DND-41 (cell line): ENCODE data around the gene TBL1X.
A peak's percentile ranks its signal among the peaks of the same experiment; 100 is the strongest.

Experiments
- ATAC-seq: fragments of 200-7000 bp; cut with Tn5 transposase; 3 replicates; pipeline ENCODE4 v1.9.1; 2021; ENCODE audit warnings: low read depth; ENCODE audit not compliant: insufficient read depth
- DNase-seq: peaks from one replicate; pipeline ENCODE4 v3.0.0-alpha.2; 2020
- H2AFZ ChIP-seq: 2 replicates; pipeline ENCODE4 v1.6.0; 2012; ENCODE audit warnings: low read depth, low read length
- H3K27ac ChIP-seq: 2 replicates; pipeline ENCODE4 v1.5.1; 2012; ENCODE audit warnings: low read length, inconsistent platforms
- H3K27me3 ChIP-seq: fragments of 200-600 bp; sonication (generic); 2 replicates; pipeline ENCODE4 v1.6.0; 2012; ENCODE audit warnings: low read length, mild to moderate bottlenecking, inconsistent platforms; ENCODE audit not compliant: insufficient read depth, poor library complexity
- H3K36me3 ChIP-seq: 2 replicates; pipeline ENCODE4 v1.5.1; 2012; ENCODE audit warnings: low read length, inconsistent platforms; ENCODE audit not compliant: insufficient read depth
- H3K4me1 ChIP-seq: 2 replicates; pipeline ENCODE4 v1.5.1; 2012; ENCODE audit warnings: mild to moderate bottlenecking, low read length; ENCODE audit not compliant: insufficient read depth
- H3K4me2 ChIP-seq: 2 replicates; pipeline ENCODE4 v1.6.0; 2012; ENCODE audit warnings: mild to moderate bottlenecking, moderate library complexity, low read length, inconsistent platforms; ENCODE audit not compliant: insufficient read depth
- H3K4me3 ChIP-seq, 2 experiments: fragments of 200-600 bp in 1 of 2; shearing (Covaris generic) in 1 of 2; 2 replicates each; pipeline ENCODE4 v1.5.1; 2012 to 2016; ENCODE audit warnings: inconsistent platforms in 2 of 2, low read length in 2 of 2, mild to moderate bottlenecking in 2 of 2, low read depth in 1 of 2, moderate library complexity in 1 of 2
- H3K79me2 ChIP-seq: 2 replicates; pipeline ENCODE4 v1.6.0; 2012; ENCODE audit warnings: low read length, inconsistent platforms; ENCODE audit not compliant: insufficient read depth
- H3K9ac ChIP-seq: 2 replicates; pipeline ENCODE4 v1.6.0; 2012; ENCODE audit warnings: low read depth, mild to moderate bottlenecking, inconsistent platforms, low read length, moderate library complexity
- H3K9me3 ChIP-seq: 2 replicates; pipeline ENCODE4 v1.5.1; 2012; ENCODE audit warnings: low read length, moderate library complexity, mild to moderate bottlenecking, inconsistent platforms; ENCODE audit not compliant: insufficient read depth, severe bottlenecking
- H4K20me1 ChIP-seq: 2 replicates; pipeline ENCODE4 v1.6.0; 2012; ENCODE audit warnings: low read length; ENCODE audit not compliant: insufficient read depth
- EZH2 ChIP-seq: IDR thresholded peaks from 3 replicates; pipeline ENCODE4 v1.6.1; 2012; ENCODE audit warnings: borderline replicate concordance, low read depth, mild to moderate bottlenecking, moderate library complexity, low read length, inconsistent platforms; ENCODE audit not compliant: severe bottlenecking
- TF ChIP-seq, protein P1 (sequence below): IDR thresholded peaks from 2 replicates; pipeline ENCODE4 v1.5.1; 2012; ENCODE audit warnings: borderline replicate concordance, low read length, moderate library complexity, mild to moderate bottlenecking; ENCODE audit not compliant: poor library complexity, severe bottlenecking; ENCODE audit errors: extremely low read depth

TBL1X gene

DNA sequence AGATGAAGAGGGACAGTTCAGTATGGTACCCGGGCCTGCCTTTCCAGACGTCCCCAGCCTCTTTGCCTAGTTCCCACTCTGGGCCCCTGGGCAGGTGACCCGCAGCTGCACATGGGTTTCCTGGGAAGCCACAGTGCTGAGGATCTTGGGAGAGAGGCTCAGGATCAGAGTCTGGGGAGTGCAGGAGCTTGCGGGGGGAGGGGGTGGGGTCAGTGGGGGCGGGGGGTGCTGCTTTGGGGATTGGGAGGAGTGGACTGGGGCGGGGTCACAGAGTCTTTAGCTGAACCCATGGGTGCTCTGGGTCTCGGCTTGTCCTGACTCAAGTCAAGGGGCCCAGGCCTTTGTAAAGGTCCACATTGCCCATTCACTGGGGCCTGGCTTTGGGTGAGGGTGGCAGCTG lies 63.6 kb downstream of the TBL1X start:
- Histone ChIP-seq H3K27ac (no peak overlapping the region), H3K4me3 (no peak overlapping the region), H3K36me3 (no peaks in the 10 kb centered on the region), H3K27me3 (no peaks in the 10 kb centered on the region), H4K20me1 (peaks cover under 1% of the 10 kb centered on the region; the same call in 1 of the 2 replicates), H3K4me2 (no peak overlapping the region), H3K4me1 (peaks cover 10% of the 10 kb centered on the region; the same call in 1 of the 2 replicates), H2AFZ (no peak overlapping the region), H3K79me2 (no peaks in the 10 kb centered on the region; the same call in 1 of the 2 replicates), H3K9ac (no peak overlapping the region), H3K9me3 (no peaks in the 10 kb centered on the region)
- no peak for DNase-seq
- TF ChIP-seq EZH2 = no peak
- TF ChIP-seq, protein P1, sequence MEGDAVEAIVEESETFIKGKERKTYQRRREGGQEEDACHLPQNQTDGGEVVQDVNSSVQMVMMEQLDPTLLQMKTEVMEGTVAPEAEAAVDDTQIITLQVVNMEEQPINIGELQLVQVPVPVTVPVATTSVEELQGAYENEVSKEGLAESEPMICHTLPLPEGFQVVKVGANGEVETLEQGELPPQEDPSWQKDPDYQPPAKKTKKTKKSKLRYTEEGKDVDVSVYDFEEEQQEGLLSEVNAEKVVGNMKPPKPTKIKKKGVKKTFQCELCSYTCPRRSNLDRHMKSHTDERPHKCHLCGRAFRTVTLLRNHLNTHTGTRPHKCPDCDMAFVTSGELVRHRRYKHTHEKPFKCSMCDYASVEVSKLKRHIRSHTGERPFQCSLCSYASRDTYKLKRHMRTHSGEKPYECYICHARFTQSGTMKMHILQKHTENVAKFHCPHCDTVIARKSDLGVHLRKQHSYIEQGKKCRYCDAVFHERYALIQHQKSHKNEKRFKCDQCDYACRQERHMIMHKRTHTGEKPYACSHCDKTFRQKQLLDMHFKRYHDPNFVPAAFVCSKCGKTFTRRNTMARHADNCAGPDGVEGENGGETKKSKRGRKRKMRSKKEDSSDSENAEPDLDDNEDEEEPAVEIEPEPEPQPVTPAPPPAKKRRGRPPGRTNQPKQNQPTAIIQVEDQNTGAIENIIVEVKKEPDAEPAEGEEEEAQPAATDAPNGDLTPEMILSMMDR = no peak
- no peak for ATAC-seq

DNA sequence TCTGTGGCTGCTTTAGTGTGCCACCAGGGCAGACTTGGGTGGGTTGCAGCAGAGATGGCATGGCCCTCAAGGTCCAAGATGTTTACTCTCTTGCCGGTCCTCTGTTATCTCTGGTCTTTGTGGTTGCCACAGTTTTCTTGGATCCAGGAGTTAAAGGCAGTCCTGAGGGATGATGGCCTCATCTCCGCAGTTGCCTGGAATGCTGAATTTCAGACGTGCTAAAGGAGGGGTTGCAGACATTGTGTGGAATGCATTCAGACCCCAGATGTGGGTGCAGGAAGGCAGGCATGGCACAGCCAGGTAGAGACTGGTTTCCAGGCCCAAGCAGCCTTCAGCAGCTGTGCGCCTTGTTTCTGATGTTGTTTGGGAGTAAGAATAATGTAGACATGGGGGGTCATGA lies 64.4 kb downstream of the TBL1X start:
- no peak overlapping the region for H3K4me3 ChIP-seq
- no peak for TF ChIP-seq EZH2
- TF ChIP-seq, protein P1 = no peak
- H2AFZ ChIP-seq = no peak overlapping the region
- no peak overlapping the region for H3K27ac ChIP-seq
- no peaks in the 10 kb centered on the region for H3K27me3 ChIP-seq
- H3K9ac ChIP-seq = no peak overlapping the region
- no peaks in the 10 kb centered on the region for H3K36me3 ChIP-seq
- H3K4me2 ChIP-seq = no peak overlapping the region
- H3K79me2 ChIP-seq = no peaks in the 10 kb centered on the region; the same call in 1 of the 2 replicates
- H3K4me1 ChIP-seq = peaks cover 10% of the 10 kb centered on the region; the same call in 1 of the 2 replicates
- no peaks in the 10 kb centered on the region for H3K9me3 ChIP-seq
- H4K20me1 ChIP-seq = no peaks in the 10 kb centered on the region; the same call in 1 of the 2 replicates
- no peak for ATAC-seq
- DNase-seq = no peak

DNA sequence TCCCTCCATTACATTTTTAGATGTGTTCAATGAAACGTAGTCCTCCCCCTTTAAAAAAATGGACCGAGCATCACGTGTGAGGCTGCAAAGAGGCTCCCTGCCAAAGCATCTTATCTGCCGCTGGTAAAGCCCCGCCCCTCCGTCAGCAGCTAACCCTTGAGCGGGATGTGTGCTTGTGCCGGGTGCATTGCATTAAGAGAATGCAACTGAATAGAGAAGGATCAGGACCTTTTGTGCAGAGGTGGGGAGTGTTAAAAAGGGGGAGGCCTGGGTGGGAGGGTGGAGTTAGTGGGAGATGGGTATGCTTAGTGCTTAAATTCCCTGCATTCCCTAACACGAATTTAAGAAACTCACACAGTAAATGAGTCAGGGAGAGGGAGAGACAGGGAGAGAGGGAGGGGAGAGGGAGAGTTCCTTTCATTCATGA lies 66.0 kb downstream of the TBL1X start:
- peak; percentile 95 for ATAC-seq
- Histone ChIP-seq H3K27ac (no peak overlapping the region), H3K4me3 (no peak overlapping the region; a peak in 1 of 4 replicates)

More for the DNA sequence above, 66.0 kb downstream of the TBL1X start:
- Histone ChIP-seq H3K79me2 (no peaks in the 10 kb centered on the region; the same call in 1 of the 2 replicates), H2AFZ (no peak overlapping the region), H3K36me3 (no peaks in the 10 kb centered on the region), H4K20me1 (no peaks in the 10 kb centered on the region; the same call in 1 of the 2 replicates), H3K27me3 (no peaks in the 10 kb centered on the region), H3K4me1 (peaks cover 10% of the 10 kb centered on the region; the same call in 1 of the 2 replicates), H3K9me3 (no peaks in the 10 kb centered on the region), H3K4me2 (peak overlapping the region; percentile 36), H3K9ac (no peak overlapping the region)
- TF ChIP-seq, protein P1 = no peak
- TF ChIP-seq EZH2 = no peak
- peak; percentile 73 for DNase-seq
